ENCODE data around the gene GID8. TPM values are rescaled to one million over a fixed set of nuclear protein-coding genes. Genes with fewer than 3 reads are reported as not detected.
A peak's percentile ranks its signal among the peaks of the same experiment; 100 is the strongest.

The GID8 gene
- 10 to 100 TPM; 57.7 to 61.2 TPM for total RNA-seq
- 10 to 100 TPM; 20.2 to 24.4 (median 21.1) TPM for polyA plus RNA-seq
- 68.0 to 108 (median 99.2) reads per million in 6 experiments for total RNA-seq

DNA sequence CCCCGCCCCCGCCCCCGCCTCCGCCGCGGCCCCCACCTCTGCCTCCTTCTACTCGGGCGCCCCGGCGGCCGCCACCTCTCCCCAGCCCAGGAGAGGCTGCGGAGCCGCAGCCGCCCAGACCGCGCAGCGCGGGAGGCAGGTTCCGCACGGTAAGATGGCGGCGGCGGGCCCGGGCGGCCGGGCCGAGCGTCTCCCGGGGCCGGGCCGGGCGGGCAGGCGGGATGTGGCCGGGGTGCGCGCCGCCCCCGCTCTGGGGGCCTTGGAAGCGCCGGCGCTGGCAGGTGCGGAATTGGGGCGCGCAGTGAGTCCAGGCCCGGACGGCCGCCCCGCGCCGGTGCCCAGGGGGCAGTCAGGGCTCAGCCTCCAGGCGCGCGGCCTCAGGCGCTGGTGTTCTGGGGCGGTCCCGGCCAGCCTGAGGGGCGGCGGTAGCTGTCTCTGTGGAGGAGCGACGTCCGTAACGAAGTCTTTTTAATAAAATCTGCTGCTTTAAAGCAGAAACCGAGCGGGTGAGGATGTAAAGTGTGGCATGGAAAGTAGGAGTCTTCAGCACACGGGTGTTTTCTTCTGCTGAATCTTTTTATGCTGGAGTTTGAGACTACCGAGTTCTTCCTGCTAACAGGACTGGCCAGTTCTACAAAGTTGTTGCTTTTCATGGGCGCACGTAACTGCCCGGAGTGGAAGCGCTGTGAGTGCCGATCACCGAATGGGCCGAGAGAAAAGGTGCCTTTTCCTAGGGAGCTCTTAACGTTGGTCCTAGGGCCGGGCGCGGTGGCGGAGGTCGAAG is at the start of gene GID8:
GID8 (plus strand) TSS at position 43 of the 784 bp plus-strand sequence. CDS start 3,356 bp downstream, outside the sequence.
- POLR2A ChIA-PET: interaction anchor here (0.8 to 6.2 kb wide), 19 partner anchors 8 to 144 kb away, joined by 3 to 111 read pairs (median 5); partner anchors contain the start of genes BHLHE23, DIDO1, SLC17A9 and TCFL5
- ATAC-seq (peak; percentile 55 to 62), DNase-seq (peak in 5 of 10 donors; percentile 21 to 61 (median 53))
- H3K27ac Mint-ChIP-seq: peak within 1 kb of the TSS; percentile 92 to 100 (median 98)
- peaks cover 0 to 34% (median 3%) of the 10 kb centered on the region in 3 donors for H3K36me3 Mint-ChIP-seq
- peak within 1 kb of the TSS in 8 of 10 donors; percentile 91 to 100 (median 96) for H3K4me3 Mint-ChIP-seq
- peaks cover 19 to 50% (median 42%) of the 10 kb centered on the region in 4 donors for H3K4me1 Mint-ChIP-seq
- H3K9me3 Mint-ChIP-seq: no peaks in the 10 kb centered on the region
- H3K27me3 Mint-ChIP-seq: no peaks in the 10 kb centered on the region

- no peaks in the 10 kb centered on the region for H3K27me3 Mint-ChIP-seq
- DNase-seq: no peak
- H3K27ac Mint-ChIP-seq: peak overlapping the region in 1 of 10 donors; percentile 59
- ATAC-seq: no peak
- peaks cover 5 to 48% (median 29%) of the 10 kb centered on the region in 4 donors for H3K4me1 Mint-ChIP-seq
- H3K36me3 Mint-ChIP-seq: peaks cover 0 to 63% (median 29%) of the 10 kb centered on the region in 3 donors
- POLR2A ChIA-PET: interaction anchor here (1.0 to 1.1 kb wide), 2 partner anchors 38 to 39 kb away, joined by 3 to 4 read pairs; partner anchors contain the start of gene DIDO1
- no peaks in the 10 kb centered on the region for H3K9me3 Mint-ChIP-seq
- no peak overlapping the region for H3K4me3 Mint-ChIP-seq
Observed at GRCh38 chr20:62888406-62888805, 49.5 kb upstream of the GID8 start.

DNA sequence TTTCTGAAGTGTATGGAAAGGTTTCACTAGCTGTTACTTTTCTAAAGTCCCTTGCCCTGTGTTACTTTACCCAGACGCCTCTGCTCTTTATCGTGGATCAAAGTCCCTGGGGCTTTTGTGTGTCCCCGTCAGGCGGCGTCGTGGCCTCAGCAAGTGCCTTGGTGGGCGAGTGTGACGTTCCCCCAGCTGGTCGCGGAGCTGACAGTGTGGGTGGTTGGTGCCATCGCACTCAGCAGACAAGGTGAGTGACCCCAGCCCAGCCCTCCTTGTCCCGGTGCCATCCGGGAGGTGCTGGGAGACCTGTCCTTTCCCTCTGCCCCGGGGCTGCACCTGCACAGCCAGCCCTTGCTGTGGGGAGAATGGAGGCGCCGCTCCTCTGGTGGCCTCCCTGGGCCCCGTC is 49.0 kb upstream of the GID8 start:
- Mint-ChIP-seq H3K27me3 (no peaks in the 10 kb centered on the region), H3K4me1 (peaks cover 5 to 49% (median 29%) of the 10 kb centered on the region in 4 donors), H3K27ac (no peak overlapping the region), H3K36me3 (peaks cover 0 to 68% (median 30%) of the 10 kb centered on the region in 3 donors), H3K4me3 (no peak overlapping the region), H3K9me3 (no peaks in the 10 kb centered on the region)
- POLR2A ChIA-PET: interaction anchor here (1.0 to 1.6 kb wide), 3 partner anchors 14 to 39 kb away, joined by 3 to 5 read pairs (median 4); partner anchors contain the start of gene DIDO1
- ATAC-seq (no peak), DNase-seq (no peak)

- Mint-ChIP-seq H3K9me3 (no peaks in the 10 kb centered on the region), H3K4me3 (no peak overlapping the region), H3K27ac (no peak overlapping the region), H3K36me3 (peaks cover 0 to 73% (median 35%) of the 10 kb centered on the region in 3 donors), H3K4me1 (peaks cover 5 to 49% (median 29%) of the 10 kb centered on the region in 4 donors), H3K27me3 (no peaks in the 10 kb centered on the region)
- no peak for DNase-seq
- POLR2A ChIA-PET: interaction anchor here (1.3 to 1.6 kb wide), 2 partner anchors 14 to 28 kb away, joined by 3 to 5 read pairs; partner anchors contain the start of gene TCFL5
- no peak for ATAC-seq
Observed at GRCh38 chr20:62889411-62889810, 48.5 kb upstream of the GID8 start.

DNA sequence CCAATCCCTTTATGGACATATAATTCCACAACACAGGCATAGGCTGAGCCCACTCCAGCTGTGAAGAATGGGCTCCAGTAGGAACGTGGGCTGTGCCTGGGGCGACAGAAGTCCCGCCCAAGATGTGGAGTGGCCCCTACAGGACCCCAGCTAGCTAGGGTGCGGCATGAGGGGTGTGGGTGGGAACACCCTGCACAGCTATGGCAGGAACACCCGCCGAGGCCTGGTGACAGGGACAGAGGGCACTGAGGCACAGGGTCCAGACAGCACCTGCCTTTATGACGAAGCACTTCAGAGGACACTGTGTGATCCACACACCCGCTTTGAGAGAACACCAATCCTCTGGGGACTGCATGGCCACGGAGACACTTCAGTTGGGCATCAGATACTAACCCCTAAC is 48.1 kb upstream of the GID8 start:
- POLR2A ChIA-PET: interaction anchor here (1.3 to 1.8 kb wide), 3 partner anchors 10 to 28 kb away, joined by 3 to 5 read pairs (median 5); partner anchors contain the start of gene TCFL5
- H3K27ac Mint-ChIP-seq: peak overlapping the region in 1 of 10 donors; percentile 25
- peaks cover 0 to 78% (median 37%) of the 10 kb centered on the region in 3 donors for H3K36me3 Mint-ChIP-seq
- peaks cover 5 to 49% (median 29%) of the 10 kb centered on the region in 4 donors for H3K4me1 Mint-ChIP-seq
- no peak for DNase-seq
- H3K9me3 Mint-ChIP-seq: no peaks in the 10 kb centered on the region
- H3K4me3 Mint-ChIP-seq: no peak overlapping the region
- ATAC-seq: no peak
- no peaks in the 10 kb centered on the region for H3K27me3 Mint-ChIP-seq

DNA sequence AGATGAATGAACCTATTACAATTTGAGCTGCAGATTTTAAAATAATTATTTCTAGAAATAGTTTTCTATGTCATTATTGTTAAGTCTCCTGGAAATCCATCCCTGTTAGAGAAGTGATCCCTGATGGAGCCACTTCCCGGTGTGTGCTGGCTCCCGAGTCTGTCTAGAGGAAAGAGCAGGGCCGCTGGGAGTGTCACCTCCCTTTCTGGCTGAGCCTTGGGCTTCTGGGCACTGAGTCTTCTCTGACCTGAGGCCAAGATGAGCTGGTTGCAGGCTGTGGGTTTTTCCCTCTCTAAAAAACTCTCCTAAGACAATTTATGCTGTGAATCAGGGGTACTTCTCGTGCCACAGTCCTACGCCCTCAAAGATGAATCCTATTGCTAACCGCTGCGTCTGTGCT is 47.5 kb upstream of the GID8 start:
- H3K36me3 Mint-ChIP-seq: peaks cover 0 to 82% (median 40%) of the 10 kb centered on the region in 3 donors
- no peaks in the 10 kb centered on the region for H3K9me3 Mint-ChIP-seq
- DNase-seq (no peak), ATAC-seq (no peak)
- peak overlapping the region in 9 of 10 donors; percentile 40 to 92 (median 78) for H3K27ac Mint-ChIP-seq
- POLR2A ChIA-PET: interaction anchor here (1.3 to 1.8 kb wide), 3 partner anchors 9 to 29 kb away, joined by 3 to 5 read pairs (median 5); partner anchors contain the start of gene TCFL5
- no peaks in the 10 kb centered on the region for H3K27me3 Mint-ChIP-seq
- H3K4me1 Mint-ChIP-seq: peaks cover 5 to 49% (median 29%) of the 10 kb centered on the region in 4 donors
- peak overlapping the region in 4 of 10 donors; percentile 32 to 65 (median 50) for H3K4me3 Mint-ChIP-seq

DNA sequence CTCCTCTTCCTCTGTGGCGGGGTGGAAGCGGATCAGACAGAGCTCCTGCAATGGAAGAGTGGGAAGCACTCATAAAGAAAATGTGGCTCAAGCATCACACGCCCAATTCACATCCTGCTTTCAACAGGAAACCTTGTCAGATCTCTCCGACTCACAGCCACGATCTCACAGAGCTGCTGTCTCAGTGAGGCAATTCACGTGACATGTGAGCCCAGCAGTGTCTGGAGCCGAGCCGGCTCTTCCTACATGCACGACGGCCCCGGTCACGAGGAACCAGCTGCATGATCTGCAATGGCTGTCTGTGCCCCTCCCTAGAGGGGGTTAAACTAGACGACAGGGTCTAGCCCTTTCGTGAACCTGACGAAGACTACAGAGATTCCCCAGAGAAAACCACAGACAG is 46.8 kb upstream of the GID8 start:
- DNase-seq (peak in 5 of 10 donors; percentile 35 to 56 (median 47)), ATAC-seq (peak; percentile 68)
- Mint-ChIP-seq H3K4me3 (peak overlapping the region; percentile 11 to 74 (median 54)), H3K36me3 (peaks cover 0 to 87% (median 44%) of the 10 kb centered on the region in 3 donors), H3K9me3 (no peaks in the 10 kb centered on the region), H3K27me3 (no peaks in the 10 kb centered on the region), H3K27ac (peak overlapping the region; percentile 59 to 93 (median 88)), H3K4me1 (peaks cover 5 to 49% (median 29%) of the 10 kb centered on the region in 4 donors)
- POLR2A ChIA-PET: interaction anchor here (1.8 kb wide), 1 partner anchor 8 kb away, joined by 5 read pairs; no protein-coding TSS in a partner anchor

- Mint-ChIP-seq H3K4me1 (peaks cover 2 to 40% (median 28%) of the 10 kb centered on the region in 4 donors), H3K36me3 (peaks cover 0 to 80% (median 44%) of the 10 kb centered on the region in 3 donors), H3K4me3 (peak overlapping the region in 8 of 10 donors; percentile 2 to 60 (median 36)), H3K27me3 (no peaks in the 10 kb centered on the region), H3K9me3 (no peaks in the 10 kb centered on the region), H3K27ac (peak overlapping the region in 9 of 10 donors; percentile 62 to 93 (median 85))
- ATAC-seq: peak; percentile 59 to 72
- peak in 7 of 10 donors; percentile 38 to 73 (median 59) for DNase-seq
- POLR2A ChIA-PET: interaction anchor here (0.7 to 1.7 kb wide), 5 partner anchors 16 to 116 kb away, joined by 3 to 4 read pairs (median 3); no protein-coding TSS in a partner anchor
Observed at GRCh38 chr20:62892348-62893304, 45.3 kb upstream of the GID8 start.

DNA sequence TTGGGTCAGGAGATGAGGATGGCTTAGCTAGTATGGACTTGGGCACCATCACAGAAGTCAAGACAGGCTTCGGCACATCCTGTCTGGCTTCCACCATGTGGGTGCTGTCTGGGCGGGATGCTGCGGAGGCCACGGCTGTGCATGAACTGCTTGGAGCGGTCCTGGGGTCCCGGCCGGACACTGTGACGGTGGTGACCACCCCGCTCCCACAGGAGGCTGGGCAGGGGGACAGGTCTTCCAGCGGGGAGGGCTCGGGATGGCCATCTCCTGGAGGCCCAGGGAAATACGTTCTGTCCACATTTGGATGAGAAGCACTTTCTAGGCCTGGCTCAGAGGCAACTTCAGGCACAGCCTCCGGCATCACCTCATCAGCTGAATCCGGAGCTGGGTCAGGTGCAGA is 44.2 kb upstream of the GID8 start:
- H3K4me1 Mint-ChIP-seq: peaks cover 10 to 45% (median 38%) of the 10 kb centered on the region in 4 donors
- ATAC-seq: no peak
- no peak overlapping the region for H3K4me3 Mint-ChIP-seq
- H3K27me3 Mint-ChIP-seq: no peaks in the 10 kb centered on the region
- H3K27ac Mint-ChIP-seq: peak overlapping the region in 1 of 10 donors; percentile 69
- no peaks in the 10 kb centered on the region for H3K9me3 Mint-ChIP-seq
- POLR2A ChIA-PET: interaction anchor here (0.9 to 2.4 kb wide), 4 partner anchors 17 to 115 kb away, joined by 3 to 5 read pairs (median 4); no protein-coding TSS in a partner anchor
- DNase-seq: no peak
- H3K36me3 Mint-ChIP-seq: peaks cover 0 to 74% (median 40%) of the 10 kb centered on the region in 3 donors

DNA sequence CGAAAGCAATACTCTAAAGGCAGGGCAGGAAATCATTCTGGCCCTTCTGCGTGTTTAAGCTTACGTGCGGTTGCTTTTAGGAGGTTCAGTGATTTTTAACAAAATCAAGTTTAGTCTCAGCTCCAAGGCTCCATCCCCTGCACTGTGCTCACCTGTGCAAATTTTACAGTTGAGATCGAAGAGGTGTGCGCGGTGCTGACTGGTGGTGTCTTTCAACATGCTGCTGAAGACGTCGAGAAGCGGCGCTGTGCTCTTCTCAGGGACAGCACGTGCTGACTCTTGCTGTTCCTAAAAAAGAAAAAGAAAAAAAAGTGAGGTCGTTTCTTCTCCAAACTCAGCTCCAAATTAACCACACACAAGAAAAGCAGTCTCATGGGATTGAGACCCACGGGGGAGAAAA is 43.7 kb upstream of the GID8 start:
- Mint-ChIP-seq H3K27me3 (no peaks in the 10 kb centered on the region), H3K36me3 (peaks cover 0 to 70% (median 40%) of the 10 kb centered on the region in 3 donors), H3K9me3 (no peaks in the 10 kb centered on the region), H3K4me1 (peaks cover 14 to 51% (median 43%) of the 10 kb centered on the region in 4 donors), H3K27ac (no peak overlapping the region), H3K4me3 (no peak overlapping the region)
- no peak for ATAC-seq
- POLR2A ChIA-PET: interaction anchor here (1.7 to 2.4 kb wide), 2 partner anchors 40 to 60 kb away, joined by 4 to 5 read pairs; no protein-coding TSS in a partner anchor
- DNase-seq: no peak

GRCh38 chr20:62895539-62895938 is 42.4 kb upstream of the GID8 start:
- Mint-ChIP-seq H3K4me1 (peaks cover 18 to 62% (median 54%) of the 10 kb centered on the region in 4 donors), H3K36me3 (peaks cover 0 to 57% (median 36%) of the 10 kb centered on the region in 3 donors), H3K27ac (peak overlapping the region in 1 of 10 donors; percentile 65), H3K4me3 (peak overlapping the region in 1 of 10 donors; percentile 55), H3K9me3 (no peaks in the 10 kb centered on the region), H3K27me3 (no peaks in the 10 kb centered on the region)
- ATAC-seq: no peak
- POLR2A ChIA-PET: interaction anchor here (0.5 to 2.4 kb wide), 2 partner anchors 39 to 106 kb away, joined by 3 to 5 read pairs; no protein-coding TSS in a partner anchor
- no peak for DNase-seq

All from naive thymus-derived CD8-positive, alpha-beta T cell (primary cell).